Transverse colon (tissue), 3 donors: ENCODE measurements around the gene MAP3K1.

Experiments
- CTCF ChIP-seq, 5 experiments: fragments of 200-600 bp in 3 of 5; fragments of 450-650 bp in 2 of 5; sonication (generic) in 3 of 5; IDR thresholded peaks; 1 replicate in 2 of 5; 2 replicates in 3 of 5; pipeline ENCODE4 v1.5.1; 2016 to 2017; ENCODE audit warnings: antibody characterized with exemption in 5 of 5, inconsistent platforms in 3 of 5, mild to moderate bottlenecking in 2 of 5, moderate library complexity in 1 of 5
- POLR2A ChIP-seq: fragments of 450-650 bp; IDR thresholded peaks from one replicate; pipeline ENCODE4 v1.6.1; 2016; ENCODE audit warnings: antibody characterized with exemption, mild to moderate bottlenecking, moderate library complexity

DNA sequence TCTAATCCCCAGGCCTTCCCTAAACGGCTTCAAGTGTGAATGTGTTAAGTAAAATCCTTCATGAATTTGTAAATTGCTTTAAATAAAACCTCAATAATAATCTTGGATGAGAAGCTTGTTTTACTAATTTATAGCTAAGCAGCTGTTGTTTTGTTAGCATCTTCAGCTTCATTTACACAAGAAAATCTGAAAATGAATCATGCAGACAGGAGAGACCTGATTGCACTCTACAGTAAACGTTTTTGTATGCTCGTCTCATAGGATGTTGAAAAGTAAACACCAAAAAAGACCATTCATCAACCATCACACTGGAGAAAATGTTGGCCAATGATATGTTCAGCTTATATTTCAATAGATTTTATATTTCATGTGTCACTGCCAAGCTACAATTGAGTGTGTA, 40.4 kb upstream of the MAP3K1 start:
- TF ChIP-seq POLR2A: no peak
- TF ChIP-seq CTCF (IDR thresholded peaks at IDR 0.05): no peak
